Muscle of leg (tissue), 11 donors: ENCODE measurements around the gene C9orf50. TPM values are rescaled to one million over a fixed set of nuclear protein-coding genes. Genes with fewer than 3 reads are reported as not detected.

ENCODE experiments used
- DNase-seq: peaks from one replicate; pipeline ENCODE4 v3.0.0; 2013
- H3K27ac ChIP-seq: one replicate; pipeline ENCODE4 v1.5.1; 2013; ENCODE audit warnings: mild to moderate bottlenecking, low read length, control low read depth
- H3K27me3 ChIP-seq: one replicate; pipeline ENCODE4 v1.6.1; 2013; ENCODE audit warnings: low read length; ENCODE audit not compliant: control insufficient read depth, insufficient read depth
- H3K36me3 ChIP-seq: one replicate; pipeline ENCODE4 v1.6.1; 2013; ENCODE audit warnings: low read length; ENCODE audit not compliant: control insufficient read depth, insufficient read depth
- H3K4me1 ChIP-seq: one replicate; pipeline ENCODE4 v1.6.1; 2013; ENCODE audit warnings: low read length; ENCODE audit not compliant: control insufficient read depth, insufficient read depth
- H3K4me3 ChIP-seq: one replicate; pipeline ENCODE4 v1.5.1; 2013; ENCODE audit warnings: low read length, control low read depth
- H3K9me3 ChIP-seq: replicated peaks from 2 replicates; pipeline ENCODE4 v1.6.1; 2013; ENCODE audit warnings: low read depth, low read length; ENCODE audit not compliant: control insufficient read depth
- WGBS: methylation state at CpG from one replicate; pipeline ENCODE4 v1.1.5; 2013; ENCODE audit warnings: missing lambda C conversion rate; ENCODE audit not compliant: insufficient coverage; 5-methylcytosine and 5-hydroxymethylcytosine counted together
- polyA plus RNA-seq, 8 donors: library from polyadenylated mRNA; unstranded; fragments of 120-200 nt; gene quantifications; one replicate each; pipeline versions ENCODE4 v1.2.1 to v1.2.3, GENCODE V29; 2013; ENCODE audit warnings: inconsistent platforms in 1 of 8, low replicate concordance in 1 of 8; ENCODE audit not compliant: insufficient read length in 8 of 8, insufficient read depth in 1 of 8
- total RNA-seq: library from RNA; stranded (reverse); fragments of 120-200 nt; gene quantifications from one replicate; pipeline ENCODE4 v1.2.4, GENCODE V29; 2013

The C9orf50 gene
- total and polyA plus RNA-seq, 9 donors: 0.15 to 0.26 (median 0.19) TPM; not detected in 5

DNA sequence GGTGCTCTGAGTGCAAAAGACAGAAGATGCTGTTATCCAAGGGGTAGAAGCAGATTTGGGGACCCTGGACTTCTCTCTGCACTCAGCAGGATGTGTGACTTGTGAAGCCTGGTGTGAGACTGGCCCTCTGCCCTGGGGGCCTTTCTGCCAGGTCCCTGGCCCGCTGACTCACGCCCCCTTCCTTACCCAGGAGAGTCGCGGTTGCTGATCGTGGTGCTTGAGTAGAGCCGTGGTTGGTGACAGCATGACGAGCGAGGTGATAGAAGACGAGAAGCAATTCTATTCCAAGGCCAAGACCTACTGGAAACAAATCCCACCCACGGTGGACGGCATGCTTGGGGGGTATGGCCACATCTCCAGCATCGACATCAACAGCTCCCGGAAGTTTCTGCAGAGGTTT, 11.6 kb upstream of the C9orf50 start:
- Histone ChIP-seq H3K36me3 (peaks cover 50% of the 10 kb centered on the region), H3K4me3 (no peak overlapping the region), H3K4me1 (peaks cover 22% of the 10 kb centered on the region), H3K9me3 (no peaks in the 10 kb centered on the region), H3K27me3 (no peaks in the 10 kb centered on the region), H3K27ac (no peak overlapping the region)
- WGBS: 70% methylated on average over 2 of the region's 13 CpGs
- no peak for DNase-seq

DNA sequence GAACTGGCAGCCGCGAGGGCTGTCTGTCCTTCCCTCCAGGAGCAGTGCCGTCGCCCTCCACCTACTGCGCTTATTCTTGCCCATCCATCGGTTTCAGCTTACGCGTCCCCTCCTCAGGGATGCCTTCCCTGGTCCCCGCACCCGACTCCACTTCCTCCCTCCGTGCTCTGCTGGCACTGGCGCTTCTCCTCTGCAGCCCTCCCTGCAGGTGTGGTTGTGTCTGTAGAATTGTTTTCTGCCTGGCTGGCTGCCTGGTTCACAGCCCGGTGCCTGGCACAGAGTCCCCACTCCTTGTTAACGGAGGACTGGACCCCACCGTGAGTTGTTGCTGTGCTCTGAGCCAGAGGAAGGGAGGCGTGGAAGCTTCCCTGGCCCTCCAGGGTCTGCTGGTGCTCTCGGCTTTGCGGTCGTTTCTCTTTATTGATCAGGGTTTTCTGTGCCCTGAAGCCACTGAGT, 10.8 kb upstream of the C9orf50 start:
- no peaks in the 10 kb centered on the region for H3K27me3 ChIP-seq
- DNase-seq: no peak
- peaks cover 30% of the 10 kb centered on the region for H3K4me1 ChIP-seq
- H3K27ac ChIP-seq: no peak overlapping the region
- H3K9me3 ChIP-seq: no peaks in the 10 kb centered on the region
- 82% methylated on average over 15 of the region's 19 CpGs for WGBS
- no peak overlapping the region for H3K4me3 ChIP-seq
- H3K36me3 ChIP-seq: peaks cover 43% of the 10 kb centered on the region

- H3K9me3 ChIP-seq: no peaks in the 10 kb centered on the region
- no peak overlapping the region for H3K27ac ChIP-seq
- no peak for DNase-seq
- WGBS: 66% methylated on average over 9 of the region's 21 CpGs
- peaks cover 32% of the 10 kb centered on the region for H3K4me1 ChIP-seq
- no peaks in the 10 kb centered on the region for H3K27me3 ChIP-seq
- H3K4me3 ChIP-seq: no peak overlapping the region
- peaks cover 41% of the 10 kb centered on the region for H3K36me3 ChIP-seq
Measured at GRCh38 chr9:129630967-129631673, 10.2 kb upstream of the C9orf50 start.

GRCh38 chr9:129629251-129629820, 8.4 kb upstream of the C9orf50 start:
- Histone ChIP-seq H3K4me3 (no peak overlapping the region), H3K36me3 (peaks cover 26% of the 10 kb centered on the region), H3K27ac (no peak overlapping the region), H3K27me3 (no peaks in the 10 kb centered on the region), H3K4me1 (peaks cover 38% of the 10 kb centered on the region), H3K9me3 (no peaks in the 10 kb centered on the region)
- WGBS: 81% methylated on average over 5 of the region's 8 CpGs
- no peak for DNase-seq

- no peak overlapping the region for H3K4me3 ChIP-seq
- H3K36me3 ChIP-seq: peaks cover 19% of the 10 kb centered on the region
- no peaks in the 10 kb centered on the region for H3K27me3 ChIP-seq
- WGBS: 92% methylated on average over 3 of the region's 6 CpGs
- no peaks in the 10 kb centered on the region for H3K9me3 ChIP-seq
- DNase-seq: no peak
- no peak overlapping the region for H3K27ac ChIP-seq
- peaks cover 38% of the 10 kb centered on the region for H3K4me1 ChIP-seq
Measured at GRCh38 chr9:129628709-129629108, 7.8 kb upstream of the C9orf50 start.

GRCh38 chr9:129627556-129628440, 6.9 kb upstream of the C9orf50 start:
- H3K36me3 ChIP-seq: peaks cover 10% of the 10 kb centered on the region
- H3K27me3 ChIP-seq: no peaks in the 10 kb centered on the region
- no peaks in the 10 kb centered on the region for H3K9me3 ChIP-seq
- peak overlapping the region; percentile 17 for H3K27ac ChIP-seq
- WGBS: 53% methylated on average over 10 of the region's 12 CpGs
- H3K4me1 ChIP-seq: peaks cover 38% of the 10 kb centered on the region
- no peak for DNase-seq
- no peak overlapping the region for H3K4me3 ChIP-seq

GRCh38 chr9:129626625-129627284, 5.9 kb upstream of the C9orf50 start:
- H3K36me3 ChIP-seq: peaks cover 5% of the 10 kb centered on the region
- no peak for DNase-seq
- no peaks in the 10 kb centered on the region for H3K9me3 ChIP-seq
- peaks cover 3% of the 10 kb centered on the region for H3K27me3 ChIP-seq
- peak overlapping the region; percentile 82 for H3K4me3 ChIP-seq
- H3K27ac ChIP-seq: peak overlapping the region; percentile 91
- 8% methylated on average over 15 of the region's 20 CpGs for WGBS
- peaks cover 38% of the 10 kb centered on the region for H3K4me1 ChIP-seq

GRCh38 chr9:129626079-129626624, 5.3 kb upstream of the C9orf50 start, which contains the start of gene NTMT1:
Gene NTMT1, plus strand, starts transcription at chr9:129626163. Its CDS starts 6,541 bp downstream, at chr9:129632704.
- H3K4me1 ChIP-seq: peaks cover 38% of the 10 kb centered on the region
- peak within 1 kb of the TSS; percentile 82 for H3K4me3 ChIP-seq
- peaks cover 5% of the 10 kb centered on the region for H3K36me3 ChIP-seq
- peak; percentile 90 for DNase-seq
- H3K9me3 ChIP-seq: no peaks in the 10 kb centered on the region
- WGBS: under 1% methylated on average over 48 of the region's 55 CpGs
- H3K27me3 ChIP-seq: peaks cover 8% of the 10 kb centered on the region
- H3K27ac ChIP-seq: peak within 1 kb of the TSS; percentile 91

DNA sequence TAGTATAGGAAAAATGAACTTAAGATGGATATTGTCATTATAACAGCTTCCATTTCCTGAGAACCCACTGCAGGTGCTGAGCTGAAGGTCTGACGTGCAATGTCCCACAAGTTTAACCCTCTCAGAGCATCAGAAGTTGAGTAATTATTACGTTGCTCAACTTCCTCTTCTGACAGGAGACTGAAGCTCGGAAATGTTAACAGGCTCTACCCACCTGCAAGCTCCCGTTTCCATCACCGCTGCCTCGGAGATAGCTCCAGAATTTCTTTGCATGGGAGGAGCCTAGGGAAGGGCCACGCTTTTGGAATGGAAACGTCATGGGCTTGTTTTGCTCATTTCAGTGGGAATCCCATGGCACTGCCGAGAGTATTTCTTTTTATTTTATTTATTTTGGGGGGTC, 4.0 kb upstream of the C9orf50 start:
- Histone ChIP-seq H3K9me3 (no peaks in the 10 kb centered on the region), H3K27ac (peak overlapping the region; percentile 91), H3K4me3 (no peak overlapping the region), H3K36me3 (peaks cover 2% of the 10 kb centered on the region), H3K27me3 (peaks cover 16% of the 10 kb centered on the region), H3K4me1 (peaks cover 37% of the 10 kb centered on the region)
- 43% methylated on average over 7 of the region's 9 CpGs for WGBS
- no peak for DNase-seq
